Urothelium cell line (cell line): ENCODE data around the gene ADCY6.

Source experiments
- DNase-seq: peaks from one replicate; pipeline ENCODE4 v3.0.0; 2011; ENCODE audit warnings: low spot score, mixed read lengths
- FAIRE-seq: peaks from 2 replicates; lab custom pipeline; 2011; peaks lifted over from hg19 to GRCh38; lab: Jason Lieb, UNC

The ADCY6 gene

GRCh38 chr12:48816143-48816854 is 27.4 kb upstream of the ADCY6 start:
- DNase-seq = no peak
- no peak for FAIRE-seq

DNA sequence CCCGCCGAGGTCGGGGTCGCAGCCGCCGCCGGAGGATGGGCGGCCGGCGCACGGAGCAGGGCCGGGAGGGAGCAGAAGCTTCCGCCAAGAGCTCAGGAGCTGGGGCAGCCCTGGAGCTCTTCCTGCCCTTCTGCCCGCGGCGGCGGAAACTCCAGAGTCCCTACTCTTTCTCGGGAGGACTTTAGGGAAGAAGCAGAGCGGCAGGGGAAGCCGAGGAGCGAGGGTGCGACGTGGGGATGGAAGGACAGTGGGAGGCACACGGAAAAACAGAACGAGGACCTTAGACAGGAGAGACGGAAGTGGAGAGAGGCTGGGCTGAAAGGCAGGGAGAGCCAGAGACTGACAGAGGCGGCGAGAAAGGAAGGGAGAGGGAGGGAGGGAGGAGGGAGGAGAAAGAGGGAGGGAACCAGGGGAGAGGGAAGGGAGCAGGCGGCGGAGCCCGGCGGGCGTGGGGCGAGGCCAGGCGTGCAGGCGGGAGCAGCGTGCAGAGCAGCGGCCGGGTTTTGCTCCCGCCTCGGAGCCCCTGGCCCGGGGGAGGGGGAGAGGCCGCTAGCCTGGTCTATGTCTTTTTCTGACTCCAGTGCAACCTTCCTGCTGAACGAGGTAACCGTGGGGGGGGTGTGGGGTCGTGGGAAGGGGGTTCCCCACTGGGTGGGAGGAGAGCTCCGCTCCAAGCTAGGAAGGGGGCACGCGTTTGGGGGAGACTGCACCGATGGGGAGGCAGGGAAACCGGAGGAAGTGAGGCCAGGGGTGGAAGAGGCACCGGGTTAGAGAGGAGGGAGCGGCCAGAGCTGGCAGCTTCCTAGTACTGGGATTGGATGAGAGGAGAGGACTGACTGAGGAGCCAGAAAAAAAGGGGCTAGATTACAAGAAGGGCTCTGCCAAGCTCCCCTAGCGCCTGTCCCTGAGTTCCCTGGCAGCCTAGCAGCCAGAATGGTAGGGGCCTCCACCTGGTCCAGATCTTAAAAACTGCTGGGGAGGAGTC is 26.5 kb upstream of the ADCY6 start:
- FAIRE-seq (peak; percentile 84), DNase-seq (peak; percentile 87)

DNA sequence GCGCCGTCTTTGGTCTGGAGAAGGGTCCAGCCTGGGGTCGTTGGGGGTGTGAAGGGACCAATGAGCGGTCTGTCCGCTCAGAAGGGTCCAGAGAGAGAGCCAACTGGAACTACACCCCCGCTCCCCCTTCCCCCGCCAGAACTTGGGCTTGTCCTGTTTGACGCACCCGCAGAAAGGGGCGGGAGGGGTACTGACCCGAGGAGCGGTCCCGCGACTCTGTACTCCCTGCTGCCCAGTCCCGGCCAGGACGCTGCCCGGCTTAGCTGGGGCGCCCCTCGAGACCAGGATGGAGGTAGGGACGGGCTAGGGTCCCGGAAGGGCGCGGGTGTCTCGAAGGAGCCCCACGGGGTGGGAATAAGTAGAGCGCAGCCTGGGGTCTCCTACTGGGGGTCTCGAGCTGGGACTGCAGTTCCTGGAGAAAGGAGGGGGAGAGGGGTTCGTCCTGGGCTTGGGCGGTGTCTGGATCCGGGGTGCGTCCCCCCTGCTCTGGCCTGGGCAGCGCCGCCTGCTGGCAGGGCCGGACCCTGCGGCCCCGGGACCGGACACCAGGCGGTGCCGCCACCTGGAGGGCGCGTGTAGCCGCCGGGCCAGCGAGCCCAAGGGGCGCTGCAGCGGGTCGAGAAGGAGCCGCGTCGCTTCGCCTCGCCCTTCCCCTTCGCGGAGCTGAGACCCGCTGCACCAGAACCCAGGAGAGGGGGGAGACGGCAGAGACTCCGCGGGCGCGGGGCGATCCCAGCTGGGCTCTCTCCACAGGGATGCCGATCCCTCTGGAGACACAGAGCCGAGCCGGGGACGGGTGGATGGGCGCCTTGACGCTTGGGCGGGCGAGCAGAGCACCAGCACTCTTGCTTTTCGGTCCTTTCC is 25.6 kb upstream of the ADCY6 start:
- FAIRE-seq = peak; percentile 77
- peak; percentile 93 for DNase-seq

GRCh38 chr12:48813465-48814261 is 24.8 kb upstream of the ADCY6 start:
- DNase-seq (no peak), FAIRE-seq (no peak)

- FAIRE-seq (no peak), DNase-seq (no peak)
These were observed 23.5 kb upstream of the ADCY6 start for GRCh38 chr12:48812389-48812788.

- DNase-seq (no peak), FAIRE-seq (no peak)
These were observed 22.7 kb upstream of the ADCY6 start for GRCh38 chr12:48811437-48812090.

GRCh38 chr12:48810903-48811431 is 22.1 kb upstream of the ADCY6 start:
- no peak for FAIRE-seq
- DNase-seq = no peak

DNA sequence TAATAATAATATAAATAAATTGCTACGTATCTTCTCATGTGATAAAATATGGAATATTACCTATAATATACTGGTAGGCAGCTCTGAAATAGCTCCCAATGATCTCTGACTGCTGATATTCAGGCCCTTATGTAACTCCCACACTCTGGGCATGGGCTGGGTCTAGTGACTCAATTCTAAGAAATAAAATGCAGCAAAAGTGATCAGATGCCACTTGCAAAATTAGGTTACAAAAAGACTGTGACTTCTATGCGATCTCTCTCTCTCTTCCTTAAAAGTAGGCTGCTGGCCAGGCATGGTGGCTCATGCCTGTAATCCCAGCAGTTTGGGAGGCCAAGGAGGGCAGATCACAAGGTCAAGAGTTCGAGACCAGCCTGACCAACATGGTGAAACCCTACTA is 19.1 kb upstream of the ADCY6 start:
- no peak for FAIRE-seq

DNA sequence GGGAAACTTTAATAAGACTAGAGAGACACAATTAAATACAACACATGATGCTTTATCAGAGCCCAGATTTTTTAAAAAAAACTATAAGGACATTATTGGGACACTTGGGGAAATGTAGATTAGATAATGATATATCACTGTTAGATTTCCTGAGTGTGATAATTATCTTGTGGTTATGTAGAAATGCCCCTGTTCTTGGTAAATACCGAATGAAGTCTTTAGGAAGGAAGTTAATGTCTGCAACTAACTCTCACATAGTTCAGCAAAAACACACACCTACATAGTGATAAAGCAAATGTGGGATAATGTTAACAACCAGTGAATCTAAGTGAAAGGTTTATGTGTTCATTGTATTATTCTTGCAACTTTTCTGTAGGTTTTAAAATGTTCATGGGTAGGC is 14.8 kb upstream of the ADCY6 start:
- FAIRE-seq (no peak), DNase-seq (no peak)

More for the DNA sequence above, 19.1 kb upstream of the ADCY6 start:
- DNase-seq = no peak

DNA sequence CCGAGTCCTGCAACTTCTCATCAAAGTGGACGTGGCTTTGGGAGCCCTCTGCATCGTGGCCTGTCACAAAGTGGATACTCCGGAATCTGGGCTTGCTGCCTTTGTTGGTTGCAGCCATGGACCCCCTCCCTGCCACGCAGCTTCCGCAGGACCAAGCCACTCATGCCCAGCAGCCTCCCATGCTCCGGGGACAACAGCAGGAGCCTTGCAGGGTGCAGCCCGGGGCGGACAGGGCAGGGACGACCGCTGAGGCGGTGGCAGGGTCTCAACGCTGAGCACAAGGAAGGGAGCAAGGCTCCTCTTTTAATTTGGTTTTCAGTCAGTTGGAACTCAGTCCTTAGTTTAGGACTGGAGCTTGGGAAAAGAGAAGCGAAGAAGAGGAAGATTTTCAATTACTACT is 12.1 kb upstream of the ADCY6 start:
- DNase-seq (no peak), FAIRE-seq (no peak)

GRCh38 chr12:48800457-48800856 is 11.6 kb upstream of the ADCY6 start:
- FAIRE-seq (no peak), DNase-seq (no peak)

GRCh38 chr12:48796976-48797375 is 8.1 kb upstream of the ADCY6 start:
- DNase-seq (no peak), FAIRE-seq (no peak)

- FAIRE-seq (peak; percentile 77), DNase-seq (peak; percentile 85)
These were observed 6.9 kb upstream of the ADCY6 start for GRCh38 chr12:48795550-48796455.

GRCh38 chr12:48794870-48795269 is 6.0 kb upstream of the ADCY6 start:
- no peak for DNase-seq

GRCh38 chr12:48793696-48794095 is 4.8 kb upstream of the ADCY6 start:
- DNase-seq (no peak), FAIRE-seq (no peak)

More at GRCh38 chr12:48794870-48795269, 6.0 kb upstream of the ADCY6 start:
- FAIRE-seq = no peak

- DNase-seq = no peak
- FAIRE-seq = no peak
These were observed 1.0 kb upstream of the ADCY6 start for GRCh38 chr12:48789858-48790326.

GRCh38 chr12:48788524-48788853 is 400 bp downstream of the ADCY6 start:
- DNase-seq (no peak), FAIRE-seq (no peak)

- FAIRE-seq = no peak
These were observed 932 bp downstream of the ADCY6 start for GRCh38 chr12:48787791-48788523.

More at GRCh38 chr12:48787791-48788523, 932 bp downstream of the ADCY6 start:
- DNase-seq = no peak
